ENCODE results near the gene SNX25. TPM values are rescaled to one million over a fixed set of nuclear protein-coding genes. Genes with fewer than 3 reads are reported as not detected.

SNX25 gene
- total RNA-seq: 10 to 100 TPM; 23.0 to 24.5 TPM
- 1 to 10 TPM; 3.5 to 8.4 TPM for polyA plus RNA-seq

DNA sequence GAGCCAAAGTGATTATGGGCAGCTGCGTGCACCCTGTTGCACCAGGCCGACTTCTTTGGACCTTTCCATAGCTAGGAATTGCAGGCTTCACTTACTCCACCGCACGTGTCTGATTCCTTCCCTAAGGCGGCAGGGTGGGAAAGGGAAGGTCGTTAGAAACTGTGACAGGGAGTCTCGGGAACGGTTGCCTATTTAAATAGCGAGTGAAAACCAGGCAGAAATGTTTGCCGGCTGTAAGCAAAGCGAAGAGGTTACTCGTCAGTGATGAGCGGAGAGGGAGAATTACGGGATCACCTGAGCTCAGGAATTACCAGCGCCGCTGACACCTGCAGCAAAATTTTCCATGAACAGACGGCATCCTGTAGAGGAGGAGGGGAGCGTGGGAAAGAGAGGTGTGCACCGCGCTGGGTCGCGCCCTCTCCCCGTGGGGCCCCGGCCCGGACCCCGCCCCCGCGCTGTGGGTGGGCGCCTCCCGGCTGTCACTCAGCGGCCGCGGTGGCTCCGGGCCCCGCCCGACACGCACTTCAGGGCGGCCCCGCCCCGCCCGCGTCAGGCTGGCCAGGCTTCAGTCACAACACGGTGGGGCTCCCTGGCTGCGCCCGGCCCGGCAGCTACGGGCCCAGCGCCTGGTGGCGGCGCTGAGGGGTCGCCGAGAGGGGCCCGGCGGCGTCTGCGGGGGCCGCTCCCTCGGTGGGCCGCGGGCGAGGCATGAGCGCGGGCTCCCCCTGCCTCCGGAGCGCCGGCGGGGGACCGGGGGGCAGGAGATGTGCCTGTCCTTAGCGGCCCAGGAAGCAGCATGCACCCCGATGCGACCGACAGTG lies at the start of gene SNX25:
Gene SNX25, plus strand, starts transcription at position 568 of the 821 bp plus-strand sequence. Its CDS starts 229 bp downstream, at position 797.
- Mint-ChIP-seq H3K27ac (peak within 1 kb of the TSS; percentile 92 to 98 (median 93)), H3K27me3 (no peaks in the 10 kb centered on the region), H3K36me3 (peaks cover 0 to 14% of the 10 kb centered on the region in 2 donors), H3K9me3 (peaks cover 0 to 2% (median 0%) of the 10 kb centered on the region in 8 donors), H3K4me3 (peak within 1 kb of the TSS; percentile 92 to 96 (median 93)), H3K4me1 (peaks cover 33 to 62% (median 49%) of the 10 kb centered on the region in 4 donors)
- no peaks in the 10 kb centered on the region for H3K9me3 ChIP-seq (ENCODE audit: control insufficient read depth in 1 of 2, low read length in 2 of 2)
- ChIA-PET POLR2A (ENCODE audit: partially characterized antibody) (interaction anchor here (0.6 to 3.2 kb wide), 22 partner anchors 8 to 735 kb away, joined by 3 to 35 read pairs (median 4); partner anchors contain the start of genes ANKRD37, CENPU, IRF2 and LRP2BP), CTCF (ENCODE audit: partially characterized antibody) (interaction anchor here (0.6 to 1.4 kb wide), 3 partner anchors 25 to 218 kb away, joined by 3 read pairs; no protein-coding TSS in a partner anchor)
- H3K4me3 ChIP-seq (ENCODE audit: low read length in 2 of 2): peak within 1 kb of the TSS; percentile 57 to 59
- H3K27me3 ChIP-seq (ENCODE audit: insufficient read depth, low read length): no peaks in the 10 kb centered on the region
- DNase-seq: peak; percentile 84 to 88 (median 86)
- peaks cover 44% of the 10 kb centered on the region for H3K4me1 ChIP-seq (ENCODE audit: insufficient read depth, low read length)
- no peaks in the 10 kb centered on the region for H3K36me3 ChIP-seq (ENCODE audit: insufficient read depth, low read length)
- H3K27ac ChIP-seq (ENCODE audit: low read depth, low read length): peak within 1 kb of the TSS; percentile 46
- intact Hi-C loops (cut with micrococcal nuclease): loop anchor here (1.0 to 10.0 kb wide), 2 partner anchors 262 to 386 kb away; partner anchors contain the start of gene CCDC110

DNA sequence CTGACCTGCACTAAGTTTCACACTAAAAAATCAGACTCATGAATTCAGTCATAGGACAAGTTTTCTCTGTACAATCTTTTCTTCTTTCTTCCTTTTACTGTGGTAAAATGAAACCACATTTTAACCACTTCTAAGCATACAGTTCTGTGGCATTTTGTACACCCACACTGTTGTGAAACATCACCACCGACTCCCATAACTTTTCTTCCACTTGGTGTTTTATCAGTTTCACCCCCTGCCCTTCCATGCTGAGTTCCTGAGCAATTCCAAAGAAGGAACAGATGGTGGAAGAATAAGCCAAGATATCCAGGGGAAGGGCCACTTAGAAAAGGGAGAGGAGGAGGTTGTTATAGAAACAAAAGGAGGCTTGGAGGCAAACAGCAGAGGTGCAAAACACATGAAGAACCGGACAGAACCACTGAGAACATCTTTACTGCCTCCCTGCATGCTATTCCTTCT lies 43.8 kb upstream of the SNX25 start:
- Histone ChIP-seq H3K9me3 (ENCODE audit: control insufficient read depth in 1 of 2, low read length in 2 of 2) (no peaks in the 10 kb centered on the region), H3K27ac (ENCODE audit: low read depth, low read length) (no peak overlapping the region), H3K27me3 (ENCODE audit: insufficient read depth, low read length) (no peaks in the 10 kb centered on the region), H3K36me3 (ENCODE audit: insufficient read depth, low read length) (peaks cover 28% of the 10 kb centered on the region), H3K4me1 (ENCODE audit: insufficient read depth, low read length) (peaks cover 18% of the 10 kb centered on the region), H3K4me3 (ENCODE audit: low read length in 2 of 2) (no peak overlapping the region)
- Mint-ChIP-seq H3K27me3 (no peaks in the 10 kb centered on the region), H3K9me3 (no peaks in the 10 kb centered on the region), H3K36me3 (peaks cover 46 to 56% of the 10 kb centered on the region in 2 donors), H3K4me1 (peaks cover 15 to 32% (median 23%) of the 10 kb centered on the region in 4 donors), H3K27ac (peak overlapping the region in 6 of 7 donors; percentile 32 to 86 (median 50)), H3K4me3 (peak overlapping the region; percentile 29 to 78 (median 60))
- intact Hi-C loops (cut with micrococcal nuclease): no loop called here
- DNase-seq: peak in 4 of 5 donors; percentile 63 to 70 (median 66)
- ChIA-PET CTCF (ENCODE audit: partially characterized antibody) (interaction anchor here (0.5 to 7.9 kb wide), 2 partner anchors 19 to 33 kb away, joined by 4 to 40 read pairs; no protein-coding TSS in a partner anchor), POLR2A (ENCODE audit: partially characterized antibody) (no interaction called here)

DNA sequence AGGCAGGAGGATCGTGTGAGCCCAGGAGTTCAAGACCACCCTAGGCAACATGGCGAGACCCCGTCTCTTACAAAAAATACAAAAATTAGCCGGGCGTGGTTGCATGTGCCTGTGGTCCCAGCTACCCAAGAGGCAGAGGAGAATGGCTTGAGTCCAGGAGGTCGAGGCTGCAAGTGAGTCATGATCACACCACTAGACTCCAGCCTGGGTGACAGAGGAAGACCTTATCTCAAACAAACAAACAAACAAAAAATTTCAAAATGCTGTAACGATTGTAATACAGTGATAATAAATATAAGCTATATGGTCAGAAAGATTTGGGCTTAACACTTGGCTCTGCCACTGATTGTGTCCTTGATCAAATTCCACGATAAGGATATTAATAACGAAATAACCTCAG lies 42.2 kb upstream of the SNX25 start:
- Histone ChIP-seq H3K4me3 (ENCODE audit: low read length in 2 of 2) (no peak overlapping the region), H3K27ac (ENCODE audit: low read depth, low read length) (no peak overlapping the region), H3K27me3 (ENCODE audit: insufficient read depth, low read length) (no peaks in the 10 kb centered on the region), H3K9me3 (ENCODE audit: control insufficient read depth in 1 of 2, low read length in 2 of 2) (no peaks in the 10 kb centered on the region), H3K36me3 (ENCODE audit: insufficient read depth, low read length) (peaks cover 15% of the 10 kb centered on the region), H3K4me1 (ENCODE audit: insufficient read depth, low read length) (peaks cover 18% of the 10 kb centered on the region)
- no peak for DNase-seq
- no peaks in the 10 kb centered on the region for H3K9me3 Mint-ChIP-seq
- H3K4me1 Mint-ChIP-seq: peaks cover 15 to 36% (median 25%) of the 10 kb centered on the region in 4 donors
- CTCF ChIA-PET (ENCODE audit: partially characterized antibody): interaction anchor here (1.1 to 7.9 kb wide), 3 partner anchors 11 to 903 kb away, joined by 3 to 40 read pairs (median 11); no protein-coding TSS in a partner anchor
- intact Hi-C loops (cut with micrococcal nuclease): no loop called here
- H3K27ac Mint-ChIP-seq: no peak overlapping the region
- no peaks in the 10 kb centered on the region for H3K27me3 Mint-ChIP-seq
- H3K36me3 Mint-ChIP-seq: peaks cover 50 to 54% of the 10 kb centered on the region in 2 donors
- POLR2A ChIA-PET (ENCODE audit: partially characterized antibody): no interaction called here
- no peak overlapping the region for H3K4me3 Mint-ChIP-seq

DNA sequence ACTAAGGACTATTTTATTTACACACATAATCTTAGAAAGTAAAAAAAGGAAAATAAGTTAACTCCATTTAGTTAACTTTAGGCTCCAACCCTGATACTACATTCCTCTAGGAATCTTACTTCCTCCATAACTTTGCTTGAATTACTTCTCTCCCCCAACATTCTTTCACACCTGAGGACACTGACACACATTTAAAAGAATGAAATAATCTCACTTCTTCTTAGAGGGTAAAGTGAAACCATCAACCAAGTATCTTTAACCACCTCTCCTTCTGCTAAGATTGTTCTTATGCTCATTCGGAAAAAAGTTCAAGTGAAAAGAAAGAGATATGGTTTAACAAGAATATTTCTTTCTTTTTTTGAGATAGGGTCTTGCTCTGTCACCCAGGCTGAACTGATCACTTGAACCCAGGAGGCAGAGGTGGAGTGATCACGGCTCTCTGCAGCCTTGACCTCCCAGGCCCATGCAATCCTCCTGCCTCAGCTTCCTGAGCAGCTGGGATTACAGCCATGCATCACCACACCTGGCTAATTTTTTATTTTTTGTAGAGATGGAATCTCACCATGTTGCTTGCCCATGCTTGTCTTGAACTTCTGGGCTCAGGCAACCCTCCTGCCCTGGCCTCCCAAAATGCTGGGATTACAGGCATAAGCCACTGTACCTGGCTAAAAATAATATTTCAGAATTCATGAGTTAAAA lies 37.9 kb upstream of the SNX25 start:
- DNase-seq: no peak
- H3K27ac ChIP-seq (ENCODE audit: low read depth, low read length): no peak overlapping the region
- CTCF ChIA-PET (ENCODE audit: partially characterized antibody): interaction anchor here (0.7 to 1.0 kb wide), 5 partner anchors 12 to 199 kb away, joined by 3 to 5 read pairs (median 3); no protein-coding TSS in a partner anchor
- H3K27me3 ChIP-seq (ENCODE audit: insufficient read depth, low read length): no peaks in the 10 kb centered on the region
- Mint-ChIP-seq H3K36me3 (peaks cover 57 to 61% of the 10 kb centered on the region in 2 donors), H3K27me3 (no peaks in the 10 kb centered on the region), H3K9me3 (no peaks in the 10 kb centered on the region), H3K27ac (no peak overlapping the region), H3K4me1 (peaks cover 4 to 23% (median 8%) of the 10 kb centered on the region in 4 donors), H3K4me3 (no peak overlapping the region)
- H3K4me1 ChIP-seq (ENCODE audit: insufficient read depth, low read length): peaks cover 4% of the 10 kb centered on the region
- intact Hi-C loops (cut with micrococcal nuclease): no loop called here
- no peaks in the 10 kb centered on the region for H3K9me3 ChIP-seq (ENCODE audit: control insufficient read depth in 1 of 2, low read length in 2 of 2)
- no peak overlapping the region for H3K4me3 ChIP-seq (ENCODE audit: low read length in 2 of 2)
- H3K36me3 ChIP-seq (ENCODE audit: insufficient read depth, low read length): peaks cover 15% of the 10 kb centered on the region
- POLR2A ChIA-PET (ENCODE audit: partially characterized antibody): no interaction called here

DNA sequence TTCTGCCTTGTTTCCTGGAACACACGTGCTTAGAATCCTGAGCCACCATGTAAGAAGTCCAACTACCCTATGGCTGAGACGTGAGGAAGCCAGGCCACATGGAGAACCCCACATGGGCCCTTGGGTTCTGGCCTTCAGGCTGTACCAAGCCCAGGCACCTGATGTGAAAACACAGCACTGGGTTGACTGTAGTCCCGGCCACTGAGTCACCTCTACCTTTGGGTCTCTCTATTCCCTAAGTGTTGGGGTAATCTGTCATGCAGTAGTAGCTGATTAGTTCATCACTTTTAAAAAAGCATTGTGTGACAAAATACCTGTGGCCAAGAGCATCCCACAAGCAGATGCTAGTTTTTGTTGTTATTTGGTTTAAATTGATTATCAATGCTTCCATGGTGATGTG lies 29.9 kb upstream of the SNX25 start:
- H3K9me3 ChIP-seq (ENCODE audit: control insufficient read depth in 1 of 2, low read length in 2 of 2): no peaks in the 10 kb centered on the region
- peaks cover 31 to 34% of the 10 kb centered on the region in 2 donors for H3K36me3 Mint-ChIP-seq
- no peak overlapping the region for H3K4me3 Mint-ChIP-seq
- CTCF ChIA-PET (ENCODE audit: partially characterized antibody): no interaction called here
- no peaks in the 10 kb centered on the region for H3K4me1 ChIP-seq (ENCODE audit: insufficient read depth, low read length)
- H3K27ac Mint-ChIP-seq: no peak overlapping the region
- POLR2A ChIA-PET (ENCODE audit: partially characterized antibody): no interaction called here
- peaks cover 6 to 29% (median 22%) of the 10 kb centered on the region in 4 donors for H3K4me1 Mint-ChIP-seq
- H3K36me3 ChIP-seq (ENCODE audit: insufficient read depth, low read length): no peaks in the 10 kb centered on the region
- H3K27me3 ChIP-seq (ENCODE audit: insufficient read depth, low read length): no peaks in the 10 kb centered on the region
- H3K9me3 Mint-ChIP-seq: no peaks in the 10 kb centered on the region
- no peak for DNase-seq
- no peak overlapping the region for H3K4me3 ChIP-seq (ENCODE audit: low read length in 2 of 2)
- H3K27ac ChIP-seq (ENCODE audit: low read depth, low read length): no peak overlapping the region
- H3K27me3 Mint-ChIP-seq: no peaks in the 10 kb centered on the region
- intact Hi-C loops (cut with micrococcal nuclease): no loop called here

DNA sequence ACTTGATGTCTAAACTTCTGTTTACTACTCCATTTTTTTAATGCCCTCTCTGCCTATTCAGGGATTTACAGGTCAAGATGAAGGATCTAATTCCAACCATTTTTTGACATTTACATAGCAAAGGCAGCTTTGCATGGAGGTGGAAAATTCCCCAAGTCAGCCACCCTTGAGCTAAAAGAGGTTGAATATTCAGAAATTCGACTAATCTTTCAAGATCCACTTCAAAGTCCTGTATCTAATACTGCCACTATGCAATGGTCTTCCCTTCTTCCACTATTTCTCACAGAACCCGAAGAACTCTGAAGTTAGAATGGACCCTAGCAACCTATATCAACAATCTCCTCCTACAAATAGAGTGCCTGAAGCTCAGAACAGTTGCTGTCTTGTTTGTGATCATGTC lies 27.2 kb upstream of the SNX25 start:
- Mint-ChIP-seq H3K4me3 (no peak overlapping the region), H3K27ac (no peak overlapping the region), H3K36me3 (peaks cover 25 to 26% of the 10 kb centered on the region in 2 donors), H3K4me1 (peaks cover 13 to 48% (median 30%) of the 10 kb centered on the region in 4 donors), H3K9me3 (no peaks in the 10 kb centered on the region), H3K27me3 (no peaks in the 10 kb centered on the region)
- no peak for DNase-seq
- Histone ChIP-seq H3K4me3 (ENCODE audit: low read length in 2 of 2) (no peak overlapping the region), H3K9me3 (ENCODE audit: control insufficient read depth in 1 of 2, low read length in 2 of 2) (no peaks in the 10 kb centered on the region), H3K27ac (ENCODE audit: low read depth, low read length) (no peak overlapping the region), H3K27me3 (ENCODE audit: insufficient read depth, low read length) (no peaks in the 10 kb centered on the region), H3K4me1 (ENCODE audit: insufficient read depth, low read length) (peaks cover 9% of the 10 kb centered on the region), H3K36me3 (ENCODE audit: insufficient read depth, low read length) (peaks cover 5% of the 10 kb centered on the region)
- intact Hi-C loops (cut with micrococcal nuclease): loop anchor here (2.0 kb wide), 1 partner anchor 39 kb away; the partner anchor contains the start of gene SLC25A4
- CTCF ChIA-PET (ENCODE audit: partially characterized antibody): interaction anchor here (0.8 to 6.9 kb wide), 9 partner anchors 8 to 918 kb away, joined by 3 to 79 read pairs (median 17); partner anchors contain the start of gene SLC25A4
- POLR2A ChIA-PET (ENCODE audit: partially characterized antibody): interaction anchor here (1.3 kb wide), 1 partner anchor 23 kb away, joined by 4 read pairs; no protein-coding TSS in a partner anchor

Data from CD4-positive, alpha-beta memory T cell (primary cell).